Stimulated activated CD8-positive, alpha-beta memory T cell treated with anti-CD3 and anti-CD28 coated beads, Interleukin-7, amount 100 ng/mL, for 1 hour (primary cell): ENCODE results near the gene ATF5.
A peak's percentile ranks its signal among the peaks of the same experiment; 100 is the strongest.
"Not testable (repeated sequence)": the region's sequence is repeated elsewhere in the genome, so short reads cannot be mapped to it uniquely, and the experiment has no call there.

Experiments
- DNase-seq, 2 donors: peaks; one replicate each; pipeline ENCODE4 v3.0.0-alpha.2; 2020; ENCODE audit warnings: low read depth in 2 of 2

The ATF5 gene

GRCh38 chr19:49923055-49924003 is 5.7 kb upstream of the ATF5 start:
- DNase-seq = no peak

- DNase-seq = no peak
These were observed 4.8 kb upstream of the ATF5 start for GRCh38 chr19:49924004-49924880.

- DNase-seq = not testable (repeated sequence)
These were observed 4.2 kb upstream of the ATF5 start for GRCh38 chr19:49924881-49925210.

GRCh38 chr19:49925486-49925885 is 3.5 kb upstream of the ATF5 start:
- DNase-seq = no peak

GRCh38 chr19:49926515-49926914 is 2.5 kb upstream of the ATF5 start:
- no peak for DNase-seq

GRCh38 chr19:49927526-49928264 is 1.3 kb upstream of the ATF5 start:
- no peak for DNase-seq

- peak; percentile 65 to 76 for DNase-seq
These were observed 842 bp downstream of the ATF5 start for GRCh38 chr19:49929611-49930482.

- DNase-seq = no peak
These were observed 1.5 kb downstream of the ATF5 start for GRCh38 chr19:49930483-49931011.

GRCh38 chr19:49931293-49932040 is 2.5 kb downstream of the ATF5 start:
- DNase-seq = no peak

GRCh38 chr19:49932041-49932451 is 3.0 kb downstream of the ATF5 start:
- no peak for DNase-seq

GRCh38 chr19:49932731-49933131 is 3.7 kb downstream of the ATF5 start:
- DNase-seq = no peak

GRCh38 chr19:49933643-49934042 is 4.6 kb downstream of the ATF5 start:
- no peak for DNase-seq

- no peak for DNase-seq
These were observed 7.5 kb downstream of the ATF5 start for GRCh38 chr19:49936549-49936948.

- peak; percentile 63 to 68 for DNase-seq
These were observed 8.9 kb downstream of the ATF5 start for GRCh38 chr19:49937750-49938381.

- DNase-seq = no peak
These were observed 9.7 kb downstream of the ATF5 start for GRCh38 chr19:49938662-49939061.

- DNase-seq = no peak
These were observed 10.9 kb downstream of the ATF5 start for GRCh38 chr19:49939721-49940481.

- DNase-seq = no peak
These were observed 11.4 kb downstream of the ATF5 start for GRCh38 chr19:49940482-49940791.

- not testable (repeated sequence) for DNase-seq
These were observed 15.6 kb downstream of the ATF5 start for GRCh38 chr19:49944567-49944966.

- DNase-seq = no peak
These were observed 17.4 kb downstream of the ATF5 start for GRCh38 chr19:49946415-49946814.
